ENCODE measurements around the gene ARHGAP24.

DNA sequence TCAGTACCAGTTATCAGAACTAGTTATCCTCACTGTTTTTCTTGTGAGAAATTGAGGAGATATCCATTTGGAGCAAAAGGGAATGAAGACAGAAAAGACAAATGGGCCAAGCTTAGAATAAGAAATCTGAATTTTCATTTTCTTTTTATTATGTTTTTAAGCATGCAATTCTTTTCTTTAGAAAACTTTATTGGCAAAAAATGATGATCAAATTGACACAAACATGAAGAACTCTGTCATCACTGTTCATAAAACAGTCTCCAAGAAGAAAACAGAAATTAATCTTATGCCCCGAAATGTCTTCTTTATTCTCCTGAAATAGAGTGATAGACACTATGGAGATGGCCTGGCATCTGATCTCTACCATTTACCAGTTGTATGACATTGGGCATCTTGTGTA, 139.0 kb downstream of the ARHGAP24 start:
- TF ChIP-seq ZNF329 (CRISPR knock-in tag; IDR thresholded peaks at IDR 0.05; ENCODE audit: low read depth) (no peak), SIN3A (IDR thresholded peaks at IDR 0.05; ENCODE audit: borderline replicate concordance, low read depth, low read length) (no peak), SRSF9 (IDR thresholded peaks at IDR 0.05; ENCODE audit: borderline replicate concordance, insufficient read depth, low read depth, low read length, poor library complexity, severe bottlenecking) (no peak), ZNF747 (CRISPR knock-in tag; IDR thresholded peaks at IDR 0.05; ENCODE audit: borderline replicate concordance) (no peak), POLR2A (IDR thresholded peaks at IDR 0.05; ENCODE audit: insufficient read depth in 1 of 2, low read depth in 2 of 2, low read length in 2 of 2) (no peak), ZNF382 (CRISPR knock-in tag; IDR thresholded peaks at IDR 0.05; ENCODE audit: borderline replicate concordance) (no peak)

Measured in HepG2 (cell line).